ENCODE results near the gene EEF1AKMT2.
"Not testable (repeated sequence)": the region's sequence is repeated elsewhere in the genome, so short reads cannot be mapped to it uniquely, and the experiment has no call there.

The EEF1AKMT2 gene

GRCh38 chr10:124754227-124754626 lies 37.5 kb downstream of the EEF1AKMT2 start:
- DNase-seq, result no peak

DNA sequence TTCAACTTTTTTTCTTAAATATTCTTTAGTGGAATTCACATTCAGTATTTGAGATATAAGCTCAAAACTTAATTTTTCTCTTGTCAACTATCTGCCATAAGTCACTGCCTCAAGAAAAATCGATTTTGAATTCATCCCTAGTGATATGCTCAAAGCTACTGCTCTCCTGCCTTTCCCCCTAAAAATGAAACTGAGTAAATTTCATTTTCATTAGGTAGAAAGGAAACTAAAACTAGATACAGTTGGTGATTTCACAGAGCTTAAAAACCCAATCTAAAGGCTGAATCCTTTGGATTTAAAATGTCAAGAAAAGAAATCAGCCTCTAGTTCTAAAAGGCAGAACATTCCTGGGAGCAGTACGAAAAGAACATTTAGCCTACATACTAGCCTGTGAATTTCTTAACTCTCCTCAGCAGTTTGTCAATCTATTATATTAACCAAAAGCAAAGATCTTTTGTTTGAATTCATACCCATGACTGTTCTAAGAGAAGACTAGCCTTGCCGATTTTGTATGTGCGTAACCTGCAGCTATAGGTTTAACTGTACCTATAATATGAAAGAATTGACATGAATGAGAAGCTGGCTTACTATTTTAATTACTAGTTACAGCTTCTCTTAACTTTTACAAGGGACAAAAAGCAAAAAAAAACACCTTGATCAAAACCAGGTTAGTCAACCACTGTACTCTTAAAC lies 42.6 kb downstream of the EEF1AKMT2 start:
- no peak for DNase-seq

- DNase-seq, result no peak
Measured at GRCh38 chr10:124748166-124748565, 43.5 kb downstream of the EEF1AKMT2 start.

GRCh38 chr10:124747745-124748144 lies 43.9 kb downstream of the EEF1AKMT2 start:
- DNase-seq, result no peak

DNA sequence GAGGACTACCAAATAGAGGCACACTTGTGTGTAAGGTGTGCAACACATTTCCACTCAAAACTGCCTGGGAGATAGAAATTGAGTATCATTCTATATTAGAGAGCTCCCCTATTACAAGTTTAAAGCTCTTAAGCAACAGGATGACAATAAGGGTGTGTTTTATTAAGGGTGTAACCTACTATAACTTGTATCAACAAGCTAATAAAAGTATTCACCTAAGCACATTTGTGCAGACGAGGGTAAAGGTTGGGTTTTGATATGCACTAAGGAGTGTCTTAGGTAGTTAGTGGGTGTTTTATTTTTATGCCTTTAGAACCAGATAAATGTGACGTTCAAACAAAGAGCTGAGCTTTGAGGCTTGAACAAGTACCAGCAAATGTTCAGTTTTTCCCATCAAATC lies 44.7 kb downstream of the EEF1AKMT2 start:
- DNase-seq, result no peak

GRCh38 chr10:124746447-124746846 lies 45.2 kb downstream of the EEF1AKMT2 start:
- not testable (repeated sequence) for DNase-seq

DNA sequence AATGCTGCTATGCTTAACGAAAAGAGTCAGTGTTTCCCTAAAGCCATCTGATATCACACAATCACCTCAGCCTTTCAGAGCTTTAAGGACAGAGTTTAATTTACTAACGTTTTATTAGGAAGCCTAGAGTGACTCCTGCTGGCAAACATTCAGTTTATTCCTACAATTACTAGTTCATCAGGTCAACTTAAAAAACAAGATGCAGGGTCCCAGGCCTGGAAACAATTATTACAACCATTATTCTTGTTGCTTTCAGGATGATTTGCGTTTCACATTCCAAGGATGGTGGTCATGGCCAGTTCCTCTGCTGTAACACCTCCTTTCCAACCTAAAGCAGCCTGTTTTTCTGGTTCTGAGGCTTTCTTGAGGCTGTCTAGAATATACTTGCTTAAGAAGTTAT lies 46.0 kb downstream of the EEF1AKMT2 start:
- no peak for DNase-seq

DNA sequence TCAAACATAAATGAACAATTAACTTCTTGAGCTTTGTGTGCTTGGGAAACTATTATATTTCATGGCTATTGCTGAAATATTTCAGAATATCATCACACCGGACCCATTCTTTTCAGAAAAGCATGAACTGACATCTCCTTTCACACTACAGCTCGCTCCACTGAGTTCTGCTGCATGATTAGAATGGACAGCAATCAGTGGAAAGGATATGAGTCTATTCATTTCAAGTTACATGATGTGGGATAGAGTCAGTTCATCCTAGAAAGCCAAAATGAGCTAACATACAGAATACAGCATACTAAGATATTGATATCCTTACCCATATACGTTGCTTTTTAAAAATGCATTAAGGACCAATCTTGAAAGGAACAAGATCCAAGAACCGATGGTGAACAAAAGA lies 46.4 kb downstream of the EEF1AKMT2 start:
- no peak for DNase-seq

- peak; percentile 82 for DNase-seq
Measured at GRCh38 chr10:124744102-124745050, 47.3 kb downstream of the EEF1AKMT2 start, which contains the start of gene FAM53B. Gene FAM53B (minus strand): TSS chr10:124744378. CDS start chr10:124706713, 37,665 bp downstream.

- DNase-seq, result peak; percentile 56
Measured at GRCh38 chr10:124743191-124744101, 48.2 kb downstream of the EEF1AKMT2 start.

DNA sequence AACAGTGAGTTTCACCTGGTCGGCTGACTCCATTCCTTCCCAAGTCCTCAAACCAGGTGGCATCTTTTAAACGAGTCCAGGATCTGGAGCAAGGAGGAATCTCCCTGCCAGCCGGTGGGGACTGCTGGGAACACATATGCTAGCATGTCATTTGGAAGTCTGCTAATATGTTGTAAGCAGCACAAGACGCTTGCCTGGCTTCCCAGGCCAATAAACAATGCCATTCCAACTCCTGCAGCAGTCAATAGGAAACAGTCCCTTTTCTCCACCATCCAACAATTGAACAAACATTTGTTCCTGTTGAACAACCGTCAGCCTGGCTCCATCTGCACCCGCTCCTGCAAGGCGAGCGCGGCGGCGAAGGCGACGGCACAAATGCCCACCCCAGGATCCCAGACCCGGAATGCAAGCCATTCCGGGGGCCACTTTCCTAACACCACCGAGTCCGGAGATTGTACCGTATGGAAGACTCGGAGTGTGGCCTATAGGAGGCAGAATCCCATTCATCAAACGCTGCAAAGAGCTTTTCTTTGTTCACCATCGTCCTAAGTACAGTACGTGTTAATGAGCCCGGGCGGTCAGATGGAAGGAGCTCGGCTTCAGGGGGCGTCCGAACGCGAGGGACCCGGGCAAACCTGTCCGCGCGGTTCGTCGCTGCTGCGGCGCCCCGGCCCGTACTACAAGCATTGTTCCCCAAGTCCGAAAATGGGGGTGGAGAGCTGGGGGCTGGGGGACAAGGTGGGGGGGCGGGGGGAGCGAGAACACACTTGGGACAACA lies 49.1 kb downstream of the EEF1AKMT2 start:
- DNase-seq, result no peak

DNA sequence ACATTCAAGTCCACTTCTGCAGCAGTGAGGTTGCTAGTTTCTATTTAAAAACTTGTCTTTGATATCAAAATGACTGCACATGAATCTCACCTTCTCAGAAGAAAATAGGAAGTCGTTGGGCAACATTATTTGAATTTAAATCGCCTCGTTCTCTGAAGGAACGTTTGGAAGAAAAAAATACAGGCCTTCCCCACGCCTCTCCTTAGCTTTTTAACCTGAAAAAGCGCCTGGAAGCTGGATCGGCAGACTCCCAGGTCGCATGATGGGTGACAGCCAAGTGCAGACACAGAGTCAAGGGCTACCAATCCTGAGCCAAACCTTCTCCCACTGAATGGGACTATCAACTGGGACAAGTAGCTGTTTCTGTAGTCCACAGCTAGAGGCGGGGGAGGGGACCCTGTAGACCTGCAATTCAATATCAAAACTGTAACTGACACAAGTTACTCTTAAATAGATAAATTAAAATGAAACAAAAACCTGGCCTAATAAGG lies 49.7 kb downstream of the EEF1AKMT2 start:
- DNase-seq, result no peak

DNA sequence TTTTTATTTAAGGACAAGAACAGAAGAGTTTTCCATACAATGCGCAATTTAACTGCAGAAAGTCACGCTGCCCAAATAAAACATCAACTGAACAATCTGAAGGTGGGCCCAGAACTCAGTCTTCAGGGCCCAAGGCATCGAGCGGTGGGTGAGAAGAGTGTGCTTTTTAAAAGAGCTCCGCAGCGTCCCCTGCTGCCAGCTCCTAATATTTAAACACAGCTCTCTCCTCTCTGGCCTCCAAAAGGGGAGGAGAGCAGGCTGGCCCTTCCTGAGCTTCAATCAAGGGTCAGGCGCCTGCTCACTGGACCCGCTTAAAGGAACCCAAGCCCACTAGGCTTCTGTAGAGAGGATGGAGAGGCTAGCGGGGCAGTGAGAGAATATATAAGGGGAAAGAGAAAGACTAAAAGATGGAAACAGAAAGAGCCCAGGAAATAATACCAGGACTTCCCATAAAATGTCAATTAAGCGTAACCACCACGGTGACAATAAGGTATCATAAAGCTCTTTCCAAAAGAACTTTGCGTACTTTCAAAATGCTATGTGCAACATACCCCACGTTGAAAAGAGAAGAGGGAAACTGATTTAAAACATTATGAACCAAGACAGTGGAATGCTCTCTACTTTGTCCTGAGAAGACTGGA lies 50.3 kb downstream of the EEF1AKMT2 start:
- DNase-seq, result peak; percentile 86

- DNase-seq, result no peak
Measured at GRCh38 chr10:124740369-124741280, 51.1 kb downstream of the EEF1AKMT2 start.

- DNase-seq, result no peak
Measured at GRCh38 chr10:124739986-124740368, 51.7 kb downstream of the EEF1AKMT2 start.

- no peak for DNase-seq
Measured at GRCh38 chr10:124739119-124739921, 52.4 kb downstream of the EEF1AKMT2 start.

DNA sequence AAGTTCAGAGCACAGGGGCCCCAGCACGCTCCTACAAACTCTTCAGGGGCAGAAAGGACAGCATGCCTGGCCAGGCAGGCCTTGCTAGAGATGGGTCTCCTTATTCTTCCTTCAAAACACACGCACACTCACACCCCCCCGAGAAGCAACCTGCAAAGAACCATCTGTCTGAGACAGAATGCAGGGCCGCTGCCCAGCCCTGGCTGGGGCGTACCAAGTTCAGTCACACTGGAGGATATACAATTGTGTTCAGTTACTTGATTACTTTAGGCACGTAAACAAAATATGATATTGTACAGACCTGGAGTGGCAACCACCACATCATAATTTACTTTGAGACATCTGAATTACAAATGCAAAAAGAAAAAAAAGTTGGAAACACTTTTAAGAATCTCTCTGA lies 53.2 kb downstream of the EEF1AKMT2 start:
- DNase-seq, result no peak

GRCh38 chr10:124737708-124738107 lies 54.0 kb downstream of the EEF1AKMT2 start:
- DNase-seq, result peak; percentile 21

DNA sequence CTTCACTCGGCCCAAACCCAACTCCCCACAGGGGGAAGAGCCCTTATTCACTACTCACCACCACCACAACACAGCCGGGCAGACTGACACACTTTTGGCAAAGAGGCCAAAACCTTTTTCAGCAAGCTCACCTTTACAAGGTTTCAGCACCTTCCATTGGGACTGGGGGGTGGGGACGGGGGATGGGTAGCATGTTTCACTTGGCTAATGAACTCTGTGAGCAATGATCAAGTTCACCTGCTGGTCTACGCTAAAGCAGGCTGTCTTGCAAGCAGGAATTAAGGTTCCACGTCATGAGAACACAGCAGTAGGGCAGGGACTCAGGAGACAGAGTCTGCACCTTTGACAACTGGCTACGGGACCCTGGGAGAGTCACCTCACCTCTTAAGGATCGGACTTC lies 54.5 kb downstream of the EEF1AKMT2 start:
- DNase-seq, result peak; percentile 23
